Neuron (in vitro differentiated cells): Measurements from ENCODE around the gene SLC39A9.

ENCODE experiments used
- H2AFZ ChIP-seq: one replicate; pipeline ENCODE4 v1.6.1; 2013; ENCODE audit warnings: low read depth, mild to moderate bottlenecking, inconsistent platforms, low read length, moderate library complexity
- H3K27me3 ChIP-seq: one replicate; pipeline ENCODE4 v1.6.1; 2013; ENCODE audit warnings: low read length; ENCODE audit not compliant: insufficient read depth
- H3K36me3 ChIP-seq: one replicate; pipeline ENCODE4 v1.6.1; 2013; ENCODE audit warnings: low read length; ENCODE audit not compliant: insufficient read depth
- H3K4me1 ChIP-seq: one replicate; pipeline ENCODE4 v1.6.1; 2013; ENCODE audit warnings: low read length; ENCODE audit not compliant: insufficient read depth
- H3K4me3 ChIP-seq: 2 replicates; pipeline ENCODE4 v1.5.1; 2013; ENCODE audit warnings: mild to moderate bottlenecking, low read length, moderate library complexity
- H3K9me3 ChIP-seq: one replicate; pipeline ENCODE4 v1.6.1; 2013; ENCODE audit warnings: low read length

The SLC39A9 gene

GRCh38 chr14:69505338-69506240, 107.1 kb downstream of the SLC39A9 start:
- H2AFZ ChIP-seq, result no peak overlapping the region
- no peaks in the 10 kb centered on the region for H3K36me3 ChIP-seq
- H3K27me3 ChIP-seq, result peaks cover 18% of the 10 kb centered on the region
- no peaks in the 10 kb centered on the region for H3K4me1 ChIP-seq
- H3K4me3 ChIP-seq, result no peak overlapping the region
- no peaks in the 10 kb centered on the region for H3K9me3 ChIP-seq

DNA sequence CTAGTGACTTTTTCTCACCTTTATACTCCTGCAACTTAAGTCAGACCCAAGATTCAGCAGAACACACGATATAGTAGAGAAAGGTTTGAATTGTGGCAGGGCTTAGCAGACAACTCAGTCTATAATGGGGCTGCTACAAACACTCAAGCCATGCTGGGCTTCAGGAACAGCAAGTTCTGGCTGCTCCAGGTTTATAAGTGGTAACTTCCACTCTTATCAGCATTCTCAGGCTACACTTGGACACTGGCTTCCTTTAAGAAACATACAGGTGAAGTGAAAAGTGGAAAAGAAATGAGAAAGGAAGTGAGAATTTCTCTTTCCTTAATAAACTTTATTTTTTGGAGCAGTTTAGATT, 107.7 kb downstream of the SLC39A9 start:
- peaks cover 16% of the 10 kb centered on the region for H3K27me3 ChIP-seq
- H3K4me3 ChIP-seq, result no peak overlapping the region
- H3K9me3 ChIP-seq, result no peaks in the 10 kb centered on the region
- no peaks in the 10 kb centered on the region for H3K36me3 ChIP-seq
- no peaks in the 10 kb centered on the region for H3K4me1 ChIP-seq
- H2AFZ ChIP-seq, result no peak overlapping the region
